Mucosa of descending colon (tissue), 3 donors: Measurements from ENCODE around the gene CEP83. TPM values are rescaled to one million over a fixed set of nuclear protein-coding genes. Genes with fewer than 3 reads are reported as not detected.
A peak's percentile ranks its signal among the peaks of the same experiment; 100 is the strongest.

Source experiments
- ATAC-seq: fragments of 200-7000 bp; cut with Tn5 transposase; one replicate; pipeline ENCODE4 v1.9.1; 2020; ENCODE audit warnings: mild to moderate bottlenecking, moderate library complexity
- DNase-seq, 3 donors: peaks; one replicate each; pipeline ENCODE4 v3.0.0-alpha.2; 2020
- H3K36me3 ChIP-seq: fragments of 200-600 bp; one replicate; pipeline ENCODE4 v1.8.0; 2021; ENCODE audit warnings: low read depth, mild to moderate bottlenecking
- H3K4me1 ChIP-seq: fragments of 200-600 bp; one replicate; pipeline ENCODE4 v1.8.0; 2021; ENCODE audit warnings: low read depth, mild to moderate bottlenecking
- H3K4me3 ChIP-seq: fragments of 200-600 bp; one replicate; pipeline ENCODE4 v1.8.0; 2021; ENCODE audit warnings: mild to moderate bottlenecking
- H3K9me3 ChIP-seq: fragments of 200-600 bp; one replicate; pipeline ENCODE4 v1.8.0; 2021; ENCODE audit warnings: mild to moderate bottlenecking
- CTCF ChIP-seq: fragments of 200-600 bp; IDR thresholded peaks from one replicate; pipeline ENCODE4 v1.8.0; 2022; ENCODE audit warnings: antibody characterized with exemption, mild to moderate bottlenecking
- intact Hi-C, 2 donors: fragments of 100-400 bp; cut with DNase I in 1 of 2; cut with micrococcal nuclease in 1 of 2; formaldehyde crosslinking; loops; one replicate each; pipeline versions ENCODE4 v1.11.0 to v1.11.1; 2022; cut with DNase I, micrococcal nuclease
- total RNA-seq, 3 donors: library from RNA; stranded (reverse); fragmentation: NEBNext Ultra II Directional in 2 of 3; extraction: Animal tissue kit (Norgen Biotek cat#: 25700) in 2 of 3; gene quantifications; one replicate each; pipeline versions ENCODE4 v1.2.1 to v1.2.4, GENCODE V29; 2021 to 2023
- donor health status: DM: no; HTN: no; CAD: no; lungs with moderate emphysema.
- donor health status: DM: no; HTN: no; CAD: no.
- donor health status: DM: no; HTN: yes; CAD: no.

Gene CEP83
- total RNA-seq, 3 donors from 2014 or later = 11.7 to 14.4 (median 14.3) TPM

- ATAC-seq (no peak), DNase-seq (no peak)
- Histone ChIP-seq H3K36me3 (no peaks in the 10 kb centered on the region), H3K9me3 (no peaks in the 10 kb centered on the region), H3K4me1 (peaks cover 13% of the 10 kb centered on the region), H3K4me3 (no peak overlapping the region)
- intact Hi-C loops = no loop called here
- no peak for TF ChIP-seq CTCF
These were observed 175.6 kb downstream of the CEP83 start for GRCh38 chr12:94284046-94284445.

DNA sequence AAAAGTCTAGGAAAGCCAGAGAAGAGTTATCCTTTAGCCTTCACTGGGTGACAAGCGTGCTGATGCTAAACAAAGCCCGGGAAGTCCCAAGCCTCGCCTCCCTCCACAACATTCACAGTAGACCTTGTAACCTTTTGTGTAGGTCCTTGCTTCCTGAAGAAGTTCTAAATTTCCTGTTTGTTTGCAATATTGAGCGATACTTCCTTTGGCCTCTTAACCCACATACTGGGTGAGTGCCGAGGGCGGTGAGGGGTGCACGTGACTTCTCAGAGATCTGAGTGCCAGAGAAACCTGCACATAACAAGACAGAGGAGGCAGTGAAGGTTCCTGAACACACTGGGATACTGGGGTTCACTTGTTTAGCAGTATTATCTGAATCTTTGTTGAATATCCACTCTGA, 177.0 kb downstream of the CEP83 start:
- Histone ChIP-seq H3K9me3 (no peaks in the 10 kb centered on the region), H3K36me3 (no peaks in the 10 kb centered on the region), H3K4me3 (no peak overlapping the region), H3K4me1 (peaks cover 11% of the 10 kb centered on the region)
- DNase-seq = peak in 2 of 3 donors; percentile 38 to 67
- ATAC-seq = peak; percentile 59
- intact Hi-C loops = no loop called here
- no peak for TF ChIP-seq CTCF

DNA sequence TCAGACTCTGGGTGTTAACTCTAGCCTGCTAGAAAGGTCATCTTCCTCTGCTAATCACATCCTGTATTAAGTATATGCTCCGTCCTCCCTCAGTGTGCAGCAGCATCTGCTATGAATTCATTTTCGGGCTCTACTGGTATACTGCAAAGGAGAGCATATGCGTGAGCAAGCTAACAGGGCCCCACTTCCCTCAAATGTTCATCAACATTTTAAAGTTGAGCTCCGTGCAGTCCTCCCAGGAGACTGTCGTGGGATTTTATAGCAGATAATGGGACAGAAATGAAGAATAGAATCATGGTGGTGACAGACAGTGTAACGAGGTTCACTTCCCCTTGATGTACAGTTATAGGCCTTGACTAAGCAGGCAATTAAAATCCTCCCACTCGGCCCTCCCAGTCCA, 179.6 kb downstream of the CEP83 start:
- no peak for TF ChIP-seq CTCF
- ATAC-seq (no peak), DNase-seq (no peak)
- intact Hi-C loops = no loop called here
- H3K4me3 ChIP-seq = no peak overlapping the region
- H3K36me3 ChIP-seq = no peaks in the 10 kb centered on the region
- no peaks in the 10 kb centered on the region for H3K4me1 ChIP-seq
- no peaks in the 10 kb centered on the region for H3K9me3 ChIP-seq

- no peak for DNase-seq
- ATAC-seq = peak; percentile 71
- Histone ChIP-seq H3K4me1 (no peaks in the 10 kb centered on the region), H3K36me3 (no peaks in the 10 kb centered on the region), H3K9me3 (no peaks in the 10 kb centered on the region), H3K4me3 (no peak overlapping the region)
- no peak for TF ChIP-seq CTCF
- intact Hi-C loops = no loop called here
These were observed 182.2 kb downstream of the CEP83 start for GRCh38 chr12:94277426-94278000.

GRCh38 chr12:94276725-94277124, 182.9 kb downstream of the CEP83 start:
- ATAC-seq = peak; percentile 25
- no peaks in the 10 kb centered on the region for H3K4me1 ChIP-seq
- no peaks in the 10 kb centered on the region for H3K36me3 ChIP-seq
- no peak for TF ChIP-seq CTCF
- intact Hi-C loops = no loop called here
- H3K4me3 ChIP-seq = no peak overlapping the region
- DNase-seq = no peak
- no peaks in the 10 kb centered on the region for H3K9me3 ChIP-seq

DNA sequence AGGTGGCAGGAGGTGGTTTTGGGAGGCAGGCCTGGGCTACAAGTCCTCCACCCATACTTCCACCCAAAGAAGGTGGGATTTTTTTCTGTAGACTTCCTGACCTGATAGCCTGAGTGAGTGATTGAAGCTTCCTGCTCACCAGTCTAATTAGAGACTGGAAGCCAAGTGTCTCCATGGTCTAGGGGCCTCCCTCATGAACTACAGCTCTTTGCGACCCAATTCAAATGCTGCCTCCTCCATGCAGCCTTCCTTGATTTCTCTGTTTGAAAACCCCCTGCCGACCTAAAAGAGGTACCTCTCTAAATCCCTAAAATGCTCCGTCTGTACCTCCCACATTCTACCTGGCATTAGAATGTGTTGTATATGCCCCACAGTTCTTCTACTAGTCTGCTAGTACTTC, 186.4 kb downstream of the CEP83 start:
- no peak for ATAC-seq
- H3K9me3 ChIP-seq = no peaks in the 10 kb centered on the region
- intact Hi-C loops = no loop called here
- TF ChIP-seq CTCF = no peak
- H3K36me3 ChIP-seq = no peaks in the 10 kb centered on the region
- H3K4me1 ChIP-seq = no peaks in the 10 kb centered on the region
- no peak overlapping the region for H3K4me3 ChIP-seq
- no peak for DNase-seq
